Activated naive CD4-positive, alpha-beta T cell treated with anti-CD3 and anti-CD28 coated beads, Interleukin-2, amount 10 ng/mL, durations not matched to agents 7 days and 5 days (primary cell): ENCODE data around the gene XNDC1N.

Source experiments
- CTCF ChIA-PET: fragments of 350-600 bp; sonication (Branson Sonifier 250); formaldehyde crosslinking; loops from one replicate; lab custom pipeline; 2021; ENCODE audit warnings: antibody characterized with exemption; lab: Charles Lee
- DNase-seq: peaks from one replicate; pipeline ENCODE4 v3.0.0-alpha.2; 2020
- H3K27ac Mint-ChIP-seq: one replicate; pipeline ENCODE4 v1.8.0; 2021; ENCODE audit warnings: mild to moderate bottlenecking, moderate library complexity, mixed read lengths
- H3K27me3 Mint-ChIP-seq: one replicate; pipeline ENCODE4 v1.8.0; 2021; ENCODE audit warnings: mild to moderate bottlenecking, mixed read lengths
- H3K36me3 Mint-ChIP-seq: one replicate; pipeline ENCODE4 v1.8.0; 2021; ENCODE audit warnings: mixed read lengths
- H3K4me1 Mint-ChIP-seq: one replicate; pipeline ENCODE4 v1.8.0; 2021; ENCODE audit warnings: mixed read lengths
- H3K4me3 Mint-ChIP-seq: one replicate; pipeline ENCODE4 v1.8.0; 2021; ENCODE audit warnings: mild to moderate bottlenecking, moderate library complexity, mixed read lengths
- H3K9me3 Mint-ChIP-seq: one replicate; pipeline ENCODE4 v1.8.0; 2021; ENCODE audit warnings: mixed read lengths

The XNDC1N gene

GRCh38 chr11:71927820-71928736 is at the start of gene XNDC1N:
Gene XNDC1N, minus strand, starts transcription at chr11:71928594. Its CDS starts 5,241 bp downstream, at chr11:71923353.
- CTCF ChIA-PET = interaction anchor here (0.7 to 2.1 kb wide), 5 partner anchors 16 to 503 kb away, joined by 3 to 7 read pairs (median 4); no protein-coding TSS in a partner anchor
- Mint-ChIP-seq H3K36me3 (peaks cover 12% of the 10 kb centered on the region), H3K4me1 (peaks cover 45% of the 10 kb centered on the region), H3K4me3 (peak within 1 kb of the TSS; percentile 88), H3K27me3 (peaks cover 4% of the 10 kb centered on the region), H3K27ac (peak within 1 kb of the TSS; percentile 100), H3K9me3 (no peaks in the 10 kb centered on the region)
- peak; percentile 85 for DNase-seq

- Mint-ChIP-seq H3K4me1 (no peaks in the 10 kb centered on the region), H3K27me3 (no peaks in the 10 kb centered on the region), H3K36me3 (peaks cover 8% of the 10 kb centered on the region), H3K27ac (no peak overlapping the region), H3K9me3 (no peaks in the 10 kb centered on the region), H3K4me3 (no peak overlapping the region)
- DNase-seq = peak; percentile 72
- CTCF ChIA-PET = interaction anchor here (0.6 to 3.9 kb wide), 30 partner anchors 10 to 467 kb away, joined by 3 to 39 read pairs (median 5); partner anchors contain the start of genes CLPB and IL18BP
Observed at GRCh38 chr11:71977743-71978418, 49.5 kb upstream of the XNDC1N start.

- H3K27me3 Mint-ChIP-seq = no peaks in the 10 kb centered on the region
- CTCF ChIA-PET = interaction anchor here (0.9 to 3.9 kb wide), 29 partner anchors 11 to 458 kb away, joined by 3 to 39 read pairs (median 5); partner anchors contain the start of genes CLPB and IL18BP
- no peak for DNase-seq
- H3K27ac Mint-ChIP-seq = no peak overlapping the region
- H3K4me1 Mint-ChIP-seq = no peaks in the 10 kb centered on the region
- H3K36me3 Mint-ChIP-seq = peaks cover 6% of the 10 kb centered on the region
- H3K4me3 Mint-ChIP-seq = no peak overlapping the region
- no peaks in the 10 kb centered on the region for H3K9me3 Mint-ChIP-seq
Observed at GRCh38 chr11:71977090-71977489, 48.7 kb upstream of the XNDC1N start.

GRCh38 chr11:71976551-71976950 is 48.2 kb upstream of the XNDC1N start:
- Mint-ChIP-seq H3K4me1 (no peaks in the 10 kb centered on the region), H3K9me3 (no peaks in the 10 kb centered on the region), H3K4me3 (no peak overlapping the region), H3K36me3 (peaks cover 4% of the 10 kb centered on the region), H3K27me3 (no peaks in the 10 kb centered on the region), H3K27ac (no peak overlapping the region)
- CTCF ChIA-PET = interaction anchor here (0.8 to 3.9 kb wide), 21 partner anchors 11 to 458 kb away, joined by 3 to 39 read pairs (median 9); partner anchors contain the start of genes CLPB and IL18BP
- no peak for DNase-seq

- CTCF ChIA-PET = no interaction called here
- Mint-ChIP-seq H3K27me3 (no peaks in the 10 kb centered on the region), H3K4me1 (no peaks in the 10 kb centered on the region), H3K36me3 (peaks cover 9% of the 10 kb centered on the region), H3K27ac (no peak overlapping the region), H3K4me3 (no peak overlapping the region), H3K9me3 (no peaks in the 10 kb centered on the region)
- DNase-seq = no peak
Observed at GRCh38 chr11:71971680-71972079, 43.3 kb upstream of the XNDC1N start.

- no peak for DNase-seq
- CTCF ChIA-PET = interaction anchor here (0.6 to 3.6 kb wide), 3 partner anchors 10 to 761 kb away, joined by 3 to 18 read pairs (median 3); no protein-coding TSS in a partner anchor
- no peaks in the 10 kb centered on the region for H3K9me3 Mint-ChIP-seq
- H3K4me1 Mint-ChIP-seq = peaks cover 5% of the 10 kb centered on the region
- peak overlapping the region; percentile 49 for H3K27ac Mint-ChIP-seq
- no peaks in the 10 kb centered on the region for H3K27me3 Mint-ChIP-seq
- no peak overlapping the region for H3K4me3 Mint-ChIP-seq
- peaks cover 23% of the 10 kb centered on the region for H3K36me3 Mint-ChIP-seq
Observed at GRCh38 chr11:71964641-71965040, 36.2 kb upstream of the XNDC1N start.

GRCh38 chr11:71963468-71963867 is 35.1 kb upstream of the XNDC1N start:
- no peaks in the 10 kb centered on the region for H3K27me3 Mint-ChIP-seq
- no peak overlapping the region for H3K4me3 Mint-ChIP-seq
- H3K36me3 Mint-ChIP-seq = peaks cover 22% of the 10 kb centered on the region
- no peak overlapping the region for H3K27ac Mint-ChIP-seq
- CTCF ChIA-PET = interaction anchor here (3.6 kb wide), 1 partner anchor 14 kb away, joined by 18 read pairs; no protein-coding TSS in a partner anchor
- DNase-seq = no peak
- H3K9me3 Mint-ChIP-seq = no peaks in the 10 kb centered on the region
- H3K4me1 Mint-ChIP-seq = peaks cover 5% of the 10 kb centered on the region

GRCh38 chr11:71962428-71963038 is 34.1 kb upstream of the XNDC1N start:
- no peaks in the 10 kb centered on the region for H3K27me3 Mint-ChIP-seq
- CTCF ChIA-PET = no interaction called here
- peaks cover 20% of the 10 kb centered on the region for H3K36me3 Mint-ChIP-seq
- no peaks in the 10 kb centered on the region for H3K9me3 Mint-ChIP-seq
- H3K27ac Mint-ChIP-seq = no peak overlapping the region
- no peak for DNase-seq
- no peak overlapping the region for H3K4me3 Mint-ChIP-seq
- peaks cover 5% of the 10 kb centered on the region for H3K4me1 Mint-ChIP-seq

- H3K4me3 Mint-ChIP-seq = no peak overlapping the region
- H3K27ac Mint-ChIP-seq = no peak overlapping the region
- CTCF ChIA-PET = no interaction called here
- no peak for DNase-seq
- peaks cover 7% of the 10 kb centered on the region for H3K36me3 Mint-ChIP-seq
- H3K9me3 Mint-ChIP-seq = no peaks in the 10 kb centered on the region
- no peaks in the 10 kb centered on the region for H3K27me3 Mint-ChIP-seq
- H3K4me1 Mint-ChIP-seq = no peaks in the 10 kb centered on the region
Observed at GRCh38 chr11:71955898-71956456, 27.6 kb upstream of the XNDC1N start.

- DNase-seq = no peak
- no peak overlapping the region for H3K27ac Mint-ChIP-seq
- no peaks in the 10 kb centered on the region for H3K36me3 Mint-ChIP-seq
- no peaks in the 10 kb centered on the region for H3K9me3 Mint-ChIP-seq
- no peaks in the 10 kb centered on the region for H3K27me3 Mint-ChIP-seq
- H3K4me1 Mint-ChIP-seq = peaks cover 7% of the 10 kb centered on the region
- H3K4me3 Mint-ChIP-seq = no peak overlapping the region
- CTCF ChIA-PET = no interaction called here
Observed at GRCh38 chr11:71951741-71952310, 23.4 kb upstream of the XNDC1N start.

GRCh38 chr11:71949034-71949433 is 20.6 kb upstream of the XNDC1N start:
- H3K4me3 Mint-ChIP-seq = no peak overlapping the region
- CTCF ChIA-PET = no interaction called here
- H3K27ac Mint-ChIP-seq = no peak overlapping the region
- no peaks in the 10 kb centered on the region for H3K36me3 Mint-ChIP-seq
- peaks cover 7% of the 10 kb centered on the region for H3K4me1 Mint-ChIP-seq
- H3K9me3 Mint-ChIP-seq = no peaks in the 10 kb centered on the region
- H3K27me3 Mint-ChIP-seq = no peaks in the 10 kb centered on the region
- DNase-seq = no peak

GRCh38 chr11:71948314-71949027 is 20.1 kb upstream of the XNDC1N start:
- no peak overlapping the region for H3K4me3 Mint-ChIP-seq
- H3K9me3 Mint-ChIP-seq = no peaks in the 10 kb centered on the region
- H3K27me3 Mint-ChIP-seq = no peaks in the 10 kb centered on the region
- H3K4me1 Mint-ChIP-seq = peaks cover 7% of the 10 kb centered on the region
- no peak for DNase-seq
- no peak overlapping the region for H3K27ac Mint-ChIP-seq
- CTCF ChIA-PET = no interaction called here
- H3K36me3 Mint-ChIP-seq = no peaks in the 10 kb centered on the region

- Mint-ChIP-seq H3K27ac (no peak overlapping the region), H3K4me1 (peaks cover 7% of the 10 kb centered on the region), H3K4me3 (no peak overlapping the region), H3K9me3 (no peaks in the 10 kb centered on the region), H3K36me3 (no peaks in the 10 kb centered on the region), H3K27me3 (no peaks in the 10 kb centered on the region)
- no peak for DNase-seq
- CTCF ChIA-PET = interaction anchor here (0.7 kb wide), 1 partner anchor 59 kb away, joined by 3 read pairs; no protein-coding TSS in a partner anchor
Observed at GRCh38 chr11:71947498-71947897, 19.1 kb upstream of the XNDC1N start.
